ENCODE results near the gene SVOP. TPM values are rescaled to one million over a fixed set of nuclear protein-coding genes. Genes with fewer than 3 reads are reported as not detected.

Gene SVOP
- total RNA-seq, 2 experiments from 2014 or later: not detected

- no peaks in the 10 kb centered on the region for H4K20me1 ChIP-seq (ENCODE audit: insufficient read depth, low read length)
- no peaks in the 10 kb centered on the region for H3K4me1 ChIP-seq (ENCODE audit: insufficient read depth, low read length, poor library complexity, severe bottlenecking)
- no peak overlapping the region for H3K4me2 ChIP-seq (ENCODE audit: low read length)
- BruUV-seq (replicated peaks): no TSS peak
- no peaks in the 10 kb centered on the region for H3K9me2 ChIP-seq (ENCODE audit: insufficient read depth, low read length)
- TF ChIP-seq, protein P1, sequence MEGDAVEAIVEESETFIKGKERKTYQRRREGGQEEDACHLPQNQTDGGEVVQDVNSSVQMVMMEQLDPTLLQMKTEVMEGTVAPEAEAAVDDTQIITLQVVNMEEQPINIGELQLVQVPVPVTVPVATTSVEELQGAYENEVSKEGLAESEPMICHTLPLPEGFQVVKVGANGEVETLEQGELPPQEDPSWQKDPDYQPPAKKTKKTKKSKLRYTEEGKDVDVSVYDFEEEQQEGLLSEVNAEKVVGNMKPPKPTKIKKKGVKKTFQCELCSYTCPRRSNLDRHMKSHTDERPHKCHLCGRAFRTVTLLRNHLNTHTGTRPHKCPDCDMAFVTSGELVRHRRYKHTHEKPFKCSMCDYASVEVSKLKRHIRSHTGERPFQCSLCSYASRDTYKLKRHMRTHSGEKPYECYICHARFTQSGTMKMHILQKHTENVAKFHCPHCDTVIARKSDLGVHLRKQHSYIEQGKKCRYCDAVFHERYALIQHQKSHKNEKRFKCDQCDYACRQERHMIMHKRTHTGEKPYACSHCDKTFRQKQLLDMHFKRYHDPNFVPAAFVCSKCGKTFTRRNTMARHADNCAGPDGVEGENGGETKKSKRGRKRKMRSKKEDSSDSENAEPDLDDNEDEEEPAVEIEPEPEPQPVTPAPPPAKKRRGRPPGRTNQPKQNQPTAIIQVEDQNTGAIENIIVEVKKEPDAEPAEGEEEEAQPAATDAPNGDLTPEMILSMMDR (conservative IDR thresholded peaks at IDR 0.05; ENCODE audit: low read length): no peak
- TF ChIP-seq EZH2phosphoT487 (IDR thresholded peaks at IDR 0.05; ENCODE audit: borderline replicate concordance, low read depth, low read length): no peak
- intact Hi-C loops (cut with micrococcal nuclease; ENCODE audit: unreplicated experiment): no loop called here
- no peaks in the 10 kb centered on the region for H3K79me2 ChIP-seq (ENCODE audit: insufficient read depth, low read depth, low read length)
- CTCF ChIA-PET (ENCODE audit: unreplicated experiment): no interaction called here
- no peak for DNase-seq (ENCODE audit: low spot score)
- no peaks in the 10 kb centered on the region for H3K9me3 ChIP-seq (ENCODE audit: low read length)
- POLR2A ChIA-PET: no interaction called here
- no peaks in the 10 kb centered on the region for H3K36me3 ChIP-seq (ENCODE audit: insufficient read depth, low read length)
- H3K4me3 ChIP-seq (ENCODE audit: low read depth, low read length, poor library complexity, severe bottlenecking): no peak overlapping the region
- no peak overlapping the region for H2AFZ ChIP-seq (ENCODE audit: low read length)
- H3K27ac ChIP-seq (ENCODE audit: low read depth, low read length, poor library complexity, severe bottlenecking): no peak overlapping the region
These were observed 121.7 kb downstream of the SVOP start for GRCh38 chr12:108899145-108899544.

DNA sequence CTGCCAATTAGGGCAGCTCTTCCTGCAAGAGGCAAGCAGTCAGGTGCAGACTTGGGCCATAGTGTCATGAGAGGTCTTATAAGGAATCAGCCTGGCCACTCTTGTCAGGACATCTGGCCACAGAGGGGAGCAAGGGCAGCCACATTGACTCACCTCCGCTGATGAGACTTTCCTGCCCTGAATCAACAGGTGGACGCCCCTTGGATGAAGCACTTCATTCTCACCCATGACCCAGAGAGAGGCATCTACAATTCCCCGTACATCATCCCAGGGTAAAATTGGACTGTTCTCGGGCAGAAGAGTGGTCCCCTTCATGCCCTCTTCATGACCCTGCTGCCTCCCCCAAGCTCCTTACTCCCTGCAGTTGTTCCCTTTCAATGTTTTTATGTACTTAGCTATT is 124.1 kb downstream of the SVOP start:
- Histone ChIP-seq H4K20me1 (ENCODE audit: insufficient read depth, low read length) (no peaks in the 10 kb centered on the region), H3K36me3 (ENCODE audit: insufficient read depth, low read length) (no peaks in the 10 kb centered on the region), H3K27ac (ENCODE audit: low read depth, low read length, poor library complexity, severe bottlenecking) (no peak overlapping the region), H3K4me2 (ENCODE audit: low read length) (no peak overlapping the region), H3K9me2 (ENCODE audit: insufficient read depth, low read length) (no peaks in the 10 kb centered on the region), H3K9me3 (ENCODE audit: low read length) (no peaks in the 10 kb centered on the region), H3K4me1 (ENCODE audit: insufficient read depth, low read length, poor library complexity, severe bottlenecking) (no peaks in the 10 kb centered on the region), H3K79me2 (ENCODE audit: insufficient read depth, low read depth, low read length) (no peaks in the 10 kb centered on the region), H2AFZ (ENCODE audit: low read length) (no peak overlapping the region), H3K4me3 (ENCODE audit: low read depth, low read length, poor library complexity, severe bottlenecking) (no peak overlapping the region)
- BruUV-seq (replicated peaks): no TSS peak
- no peak for TF ChIP-seq EZH2phosphoT487 (IDR thresholded peaks at IDR 0.05; ENCODE audit: borderline replicate concordance, low read depth, low read length)
- TF ChIP-seq, protein P1 (conservative IDR thresholded peaks at IDR 0.05; ENCODE audit: low read length): no peak
- CTCF ChIA-PET (ENCODE audit: unreplicated experiment): no interaction called here
- intact Hi-C loops (cut with micrococcal nuclease; ENCODE audit: unreplicated experiment): no loop called here
- DNase-seq (ENCODE audit: low spot score): no peak
- POLR2A ChIA-PET: interaction anchor here (0.6 to 0.9 kb wide), 3 partner anchors 43 to 215 kb away, joined by 3 to 5 read pairs (median 5); no protein-coding TSS in a partner anchor

DNA sequence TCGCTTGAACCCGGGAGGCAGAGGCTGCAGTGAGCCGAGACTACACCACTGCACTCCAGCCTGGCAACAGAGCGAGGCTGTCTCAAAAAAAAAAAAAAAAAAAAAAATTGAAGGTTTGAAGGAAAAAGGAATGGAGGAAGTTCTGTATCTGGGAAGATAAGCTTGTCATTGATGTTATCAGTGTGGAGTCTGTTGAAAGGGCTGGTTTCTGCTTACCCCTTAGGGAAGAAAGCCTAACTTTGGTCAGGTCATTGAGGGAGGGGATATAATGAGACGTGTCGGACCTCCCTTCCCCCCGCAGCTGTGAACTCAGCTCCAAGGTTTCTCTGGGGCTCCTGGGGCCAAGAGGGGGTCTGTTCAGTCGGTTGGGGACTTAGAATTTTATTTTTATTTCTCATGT is 124.5 kb downstream of the SVOP start:
- Histone ChIP-seq H3K4me1 (ENCODE audit: insufficient read depth, low read length, poor library complexity, severe bottlenecking) (no peaks in the 10 kb centered on the region), H4K20me1 (ENCODE audit: insufficient read depth, low read length) (no peaks in the 10 kb centered on the region), H3K9me2 (ENCODE audit: insufficient read depth, low read length) (no peaks in the 10 kb centered on the region), H3K4me3 (ENCODE audit: low read depth, low read length, poor library complexity, severe bottlenecking) (no peak overlapping the region), H2AFZ (ENCODE audit: low read length) (no peak overlapping the region), H3K27ac (ENCODE audit: low read depth, low read length, poor library complexity, severe bottlenecking) (no peak overlapping the region), H3K36me3 (ENCODE audit: insufficient read depth, low read length) (no peaks in the 10 kb centered on the region), H3K9me3 (ENCODE audit: low read length) (no peaks in the 10 kb centered on the region), H3K79me2 (ENCODE audit: insufficient read depth, low read depth, low read length) (no peaks in the 10 kb centered on the region), H3K4me2 (ENCODE audit: low read length) (no peak overlapping the region)
- no TSS peak for BruUV-seq (replicated peaks)
- POLR2A ChIA-PET: interaction anchor here (0.6 to 0.9 kb wide), 2 partner anchors 43 to 92 kb away, joined by 5 read pairs; no protein-coding TSS in a partner anchor
- intact Hi-C loops (cut with micrococcal nuclease; ENCODE audit: unreplicated experiment): no loop called here
- no peak for TF ChIP-seq EZH2phosphoT487 (IDR thresholded peaks at IDR 0.05; ENCODE audit: borderline replicate concordance, low read depth, low read length)
- TF ChIP-seq, protein P1 (conservative IDR thresholded peaks at IDR 0.05; ENCODE audit: low read length): no peak
- CTCF ChIA-PET (ENCODE audit: unreplicated experiment): no interaction called here
- DNase-seq (ENCODE audit: low spot score): no peak

Data from OCI-LY7 (cell line).